GM12878 (cell line): ENCODE data around the gene PSTPIP2. TPM values are rescaled to one million over a fixed set of nuclear protein-coding genes. Genes with fewer than 3 reads are reported as not detected.
A peak's percentile ranks its signal among the peaks of the same experiment; 100 is the strongest.

Experiments used
- ATAC-seq: fragments of 200-7000 bp; cut with Tn5 transposase; 3 replicates; pipeline ENCODE4 v1.9.1; 2020; ENCODE audit warnings: mild to moderate bottlenecking, moderate library complexity
- BruUV-seq: library from RNA; stranded (reverse); fragments of 400-500 nt; replicated peaks from 2 replicates; lab custom pipeline; 2021; lab: Mats Ljungman, UMichigan
- CTCF ChIA-PET: fragments of 300-600 bp; sonication (Branson Sonifier 250); formaldehyde crosslinking; extraction: SDS; loops from one replicate; lab custom pipeline; 2021; ENCODE audit warnings: inconsistent platforms; lab: Yijun Ruan, JAX
- POLR2A ChIA-PET: fragments of 350-600 bp; formaldehyde crosslinking; extraction: SDS; loops from one replicate; lab custom pipeline; 2021; ENCODE audit warnings: inconsistent platforms; lab: Charles Lee
- RAD21 ChIA-PET: fragments of 300-600 bp; sonication (Branson Sonifier 250); formaldehyde crosslinking; loops from one replicate; lab custom pipeline; 2023; ENCODE audit warnings: antibody characterized with exemption; ENCODE audit not compliant: unreplicated experiment; lab: Charles Lee
- SMC1A ChIA-PET: fragments of 300-600 bp; sonication (Branson Sonifier 250); formaldehyde crosslinking; loops from one replicate; lab custom pipeline; 2023; ENCODE audit not compliant: unreplicated experiment, uncharacterized antibody; lab: Charles Lee
- DNase-seq: peaks from one replicate; pipeline ENCODE4 v3.0.0-alpha.2; 2011; ENCODE audit warnings: low read depth, low spot score
- FAIRE-seq: peaks from 3 replicates; lab custom pipeline; 2011; peaks lifted over from hg19 to GRCh38; lab: Jason Lieb, UNC
- H2AFZ ChIP-seq: 2 replicates; pipeline ENCODE4 v1.6.0; 2011; ENCODE audit warnings: low read depth, low read length, control low read depth; ENCODE audit not compliant: control insufficient read depth
- H3K27ac ChIP-seq: 2 replicates; pipeline ENCODE4 v1.5.1; 2011; ENCODE audit warnings: control low read depth; ENCODE audit not compliant: control insufficient read depth, insufficient read depth
- H3K27me3 ChIP-seq, 2 experiments: replicated peaks in 1 of 2; 2 replicates each; pipeline versions ENCODE4 v1.6.0 to v1.6.1; 2011; ENCODE audit warnings: low read length in 1 of 2; ENCODE audit not compliant: control insufficient read depth in 2 of 2, insufficient read depth in 2 of 2
- H3K36me3 ChIP-seq, 2 experiments: 2 replicates each; pipeline ENCODE4 v1.5.1; 2011; ENCODE audit warnings: low read length in 1 of 2; ENCODE audit not compliant: control insufficient read depth in 2 of 2, insufficient read depth in 2 of 2
- H3K4me1 ChIP-seq: 2 replicates; pipeline ENCODE4 v1.6.1; 2011; ENCODE audit warnings: mild to moderate bottlenecking, low read length, moderate library complexity, mixed read lengths; ENCODE audit not compliant: control insufficient read depth, insufficient read depth
- H3K4me2 ChIP-seq: 2 replicates; pipeline ENCODE4 v1.6.0; 2011; ENCODE audit warnings: control low read depth; ENCODE audit not compliant: control insufficient read depth, insufficient read depth
- H3K4me3 ChIP-seq: fragments of 200-600 bp; sonication (generic); 2 replicates; pipeline ENCODE4 v1.5.1; 2016
- H3K79me2 ChIP-seq: 2 replicates; pipeline ENCODE4 v1.6.0; 2011; ENCODE audit warnings: low read length; ENCODE audit not compliant: control insufficient read depth, insufficient read depth
- H3K9ac ChIP-seq: 2 replicates; pipeline ENCODE4 v1.8.0; 2011; ENCODE audit warnings: low read length, control low read depth, mixed read lengths; ENCODE audit not compliant: control insufficient read depth, insufficient read depth
- H3K9me3 ChIP-seq: replicated peaks from 3 replicates; pipeline ENCODE4 v1.5.1; 2011; ENCODE audit warnings: mild to moderate bottlenecking, low read length; ENCODE audit not compliant: control insufficient read depth, insufficient read depth
- H4K20me1 ChIP-seq: 2 replicates; pipeline ENCODE4 v1.6.0; 2011; ENCODE audit not compliant: control insufficient read depth, insufficient read depth
- ATF7 ChIP-seq: fragments of 450-650 bp; IDR thresholded peaks from 2 replicates; pipeline ENCODE4 v1.6.1; 2016; ENCODE audit warnings: low read depth, mild to moderate bottlenecking
- BCL11A ChIP-seq: IDR thresholded peaks from 2 replicates; pipeline ENCODE4 v1.6.1; 2011; ENCODE audit warnings: low read depth, low read length
- BHLHE40 ChIP-seq, 2 experiments: fragments of 450-650 bp in 1 of 2; IDR thresholded peaks; 2 replicates each; pipeline ENCODE4 v1.6.1; 2011 to 2017; ENCODE audit warnings: low read depth in 2 of 2, borderline replicate concordance in 1 of 2, improper control_type of control experiment in 1 of 2, low read length in 1 of 2, mild to moderate bottlenecking in 1 of 2
- CEBPB ChIP-seq, 2 experiments: fragments of 150-350 bp in 1 of 2; IDR thresholded peaks; 2 replicates each; pipeline ENCODE4 v1.6.1; 2012 to 2014; ENCODE audit warnings: low read depth in 2 of 2, low read length in 2 of 2, borderline replicate concordance in 1 of 2, inconsistent platforms in 1 of 2
- ETV6 ChIP-seq, 2 experiments: fragments of 450-650 bp in 1 of 2; IDR thresholded peaks in 1 of 2; conservative IDR thresholded peaks in 1 of 2; 2 replicates each; pipeline ENCODE4 v1.6.1; 2014; ENCODE audit warnings: antibody characterized with exemption in 1 of 2, borderline replicate concordance in 1 of 2, low read depth in 1 of 2, mild to moderate bottlenecking in 1 of 2, moderate library complexity in 1 of 2
- MAX ChIP-seq: IDR thresholded peaks from 2 replicates; pipeline ENCODE4 v1.6.1; 2012; ENCODE audit warnings: low read depth, low read length, improper control_type of control experiment
- MLLT1 ChIP-seq: fragments of 450-650 bp; IDR thresholded peaks from 2 replicates; pipeline ENCODE4 v1.6.1; 2016; ENCODE audit warnings: mild to moderate bottlenecking
- MTA2 ChIP-seq: fragments of 450-650 bp; IDR thresholded peaks from 2 replicates; pipeline ENCODE4 v1.6.1; 2016; ENCODE audit warnings: low read depth, mild to moderate bottlenecking, moderate library complexity
- MTA3 ChIP-seq: IDR thresholded peaks from 2 replicates; pipeline ENCODE4 v1.6.1; 2012; ENCODE audit warnings: low read length, inconsistent platforms, borderline replicate concordance
- NFIC ChIP-seq: IDR thresholded peaks from 2 replicates; pipeline ENCODE4 v1.6.1; 2012; ENCODE audit warnings: low read depth, mild to moderate bottlenecking, inconsistent platforms, low read length, moderate library complexity
- NR2C1 ChIP-seq: fragments of 450-650 bp; IDR thresholded peaks from 2 replicates; pipeline ENCODE4 v1.6.1; 2017; ENCODE audit warnings: antibody characterized with exemption, mild to moderate bottlenecking, moderate library complexity
- PML ChIP-seq: IDR thresholded peaks from 2 replicates; pipeline ENCODE4 v1.6.1; 2012; ENCODE audit warnings: low read length, inconsistent platforms
- RBBP5 ChIP-seq: fragments of 200-600 bp; sonication (generic); conservative IDR thresholded peaks from 2 replicates; pipeline ENCODE4 v1.6.1; 2016
- SIN3A ChIP-seq: IDR thresholded peaks from 2 replicates; pipeline ENCODE4 v1.6.1; 2012; ENCODE audit warnings: low read depth, low read length, improper control_type of control experiment
- SIX5 ChIP-seq: IDR thresholded peaks from 2 replicates; pipeline ENCODE4 v1.6.1; 2011; ENCODE audit warnings: mild to moderate bottlenecking, low read depth, low read length, moderate library complexity; ENCODE audit not compliant: severe bottlenecking
- SREBF1 ChIP-seq: IDR thresholded peaks from 2 replicates; pipeline ENCODE4 v1.6.1; 2012; ENCODE audit warnings: mild to moderate bottlenecking, low read length
- STAT3 ChIP-seq: IDR thresholded peaks from 2 replicates; pipeline ENCODE4 v1.6.1; 2011; ENCODE audit warnings: low read depth, low read length, improper control_type of control experiment
- TARDBP ChIP-seq: IDR thresholded peaks from 2 replicates; pipeline ENCODE4 v1.6.1; 2016; ENCODE audit warnings: borderline replicate concordance
- ZNF274 ChIP-seq: IDR thresholded peaks from one replicate; pipeline ENCODE4 v1.8.0; 2011; ENCODE audit not compliant: insufficient read length, insufficient read depth
- WGBS: methylation state at CpG from one replicate; pipeline ENCODE4 v1.1.6; 2016; ENCODE audit warnings: low lambda C conversion rate; ENCODE audit not compliant: insufficient replicate concordance, insufficient coverage; ENCODE audit errors: missing lambda C conversion rate; 5-methylcytosine and 5-hydroxymethylcytosine counted together
- in situ Hi-C: fragments of 300-500 bp; cut with MboI; formaldehyde crosslinking; loops from 9 replicates; pipeline ENCODE4 v1.14.3; 2018; ENCODE audit warnings: mixed read lengths
- intact Hi-C: fragments of 100-400 bp; cut with micrococcal nuclease; formaldehyde crosslinking; loops from one replicate; pipeline ENCODE4 v1.14.2; 2022; ENCODE audit not compliant: unreplicated experiment
- polyA plus RNA-seq, 11 experiments: library from polyadenylated mRNA; depleted of rRNA in 4 of 11; unstranded in 6 of 11; stranded (reverse) in 5 of 11; fragments of >200 nt; fragmentation: Nextera tagmentation in 4 of 11; fragmentation: Illumina TruSeq in 1 of 11; extraction: Ambion mirVana in 4 of 11; extraction: Trizol in 1 of 11; gene quantifications; 1 replicate in 1 of 11; 2 replicates in 10 of 11; pipeline versions ENCODE4 v1.2.1 to v1.2.3, GENCODE V29; 2011 to 2016; ENCODE audit warnings: inconsistent platforms in 2 of 11, missing spikeins in 2 of 11, low read depth in 1 of 11
- total RNA-seq, 4 experiments: library from RNA; depleted of rRNA in 3 of 4; stranded (reverse); fragments of >200 nt in 3 of 4; fragmentation: Illumina TruSeq in 1 of 4; extraction: Trizol in 1 of 4; gene quantifications; 2 replicates each; pipeline versions ENCODE4 v1.2.1 to v1.2.3, GENCODE V29; 2013 to 2021
- TF ChIP-seq, protein P1 (sequence below): fragments of 450-650 bp; IDR thresholded peaks from 2 replicates; pipeline ENCODE4 v1.6.1; 2018; ENCODE audit warnings: mild to moderate bottlenecking, low read depth, moderate library complexity; ENCODE audit not compliant: partially characterized antibody

PSTPIP2 gene
- total and polyA plus RNA-seq, 10 of the 15 experiments (the other 5 are each of a cell fraction or from before 2014, with no cell fraction given), result 0.69 to 38.4 (median 24.7) TPM

DNA sequence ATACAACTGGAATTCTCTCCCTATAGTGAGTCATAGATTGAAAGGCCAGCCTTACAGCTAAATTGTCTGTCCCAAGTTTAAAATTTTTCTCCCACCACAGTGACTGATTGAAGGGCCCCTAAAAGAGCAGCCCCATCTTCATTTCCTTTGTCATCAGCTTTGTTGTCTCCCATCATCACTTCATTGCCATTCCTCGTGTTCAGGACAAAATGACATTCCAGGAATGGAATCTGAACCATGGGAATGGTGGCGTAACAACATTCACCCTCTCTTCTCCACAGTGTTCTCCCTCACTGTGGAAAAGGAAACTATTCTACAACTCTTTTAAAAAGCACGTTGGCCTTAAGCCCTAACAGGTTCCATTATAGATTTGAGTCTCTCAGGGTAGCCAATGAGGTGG, 52.1 kb downstream of the PSTPIP2 start (continued):
- TF ChIP-seq ETV6 (conservative IDR thresholded peaks at IDR 0.05 in 1 of 2, IDR thresholded peaks at IDR 0.05 in 1 of 2; ENCODE audit: borderline replicate concordance in 1 of 2, low read depth in 1 of 2) (no peak), TARDBP (no peak), SIX5 (no peak), SREBF1 (no peak), BHLHE40 (IDR thresholded peaks at IDR 0.05; ENCODE audit: borderline replicate concordance in 1 of 2, low read depth in 2 of 2, low read length in 1 of 2) (no peak), MTA3 (no peak), MTA2 (no peak), STAT3 (no peak)

DNA sequence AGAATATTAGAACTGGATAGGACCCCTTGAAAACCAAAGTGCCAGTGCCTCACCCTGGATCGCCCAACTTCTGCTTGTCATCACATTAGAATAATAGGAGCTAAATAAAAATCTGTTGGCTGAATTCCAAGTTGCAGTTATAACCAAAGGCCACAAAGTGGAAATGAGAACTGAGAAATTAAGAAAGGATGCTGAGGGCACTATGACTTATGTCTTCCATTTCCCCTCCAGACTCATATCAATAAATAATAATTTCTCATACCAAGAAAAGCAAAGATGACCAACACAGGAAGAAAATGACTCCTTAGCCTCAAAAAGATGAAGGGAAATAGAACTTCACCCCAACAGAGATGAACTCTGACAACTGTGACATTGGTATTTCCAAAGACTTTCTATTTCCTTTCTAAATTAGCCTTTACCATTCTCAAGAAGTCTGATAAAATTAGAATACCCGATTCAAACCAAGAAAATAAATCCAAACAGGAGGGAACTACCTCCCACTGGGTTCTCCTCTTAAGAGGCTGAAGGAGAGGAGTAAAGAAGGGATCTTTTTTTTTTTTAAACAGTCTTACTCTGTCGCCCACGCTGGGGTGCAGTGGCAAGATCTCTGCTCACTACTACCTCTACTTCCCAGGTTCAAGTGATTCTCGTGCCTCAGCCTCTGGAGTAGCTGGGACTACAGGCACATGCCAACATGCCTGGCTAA, 58.4 kb downstream of the PSTPIP2 start:
- in situ Hi-C loops, result no loop called here
- Histone ChIP-seq H3K79me2 (no peaks in the 10 kb centered on the region), H3K4me3 (no peak overlapping the region), H4K20me1 (no peaks in the 10 kb centered on the region), H2AFZ (no peak overlapping the region), H3K4me1 (peaks cover 13% of the 10 kb centered on the region), H3K9me3 (no peaks in the 10 kb centered on the region), H3K4me2 (0 out of 2 replicates have a peak overlapping the region, but pooled peaks have one; percentile 13), H3K36me3 (no peaks in the 10 kb centered on the region), H3K27ac (no peak overlapping the region), H3K9ac (no peak overlapping the region), H3K27me3 (no peaks in the 10 kb centered on the region; a peak in 1 of 4 replicates)
- no TSS peak for BruUV-seq
- ChIA-PET RAD21 (no interaction called here), POLR2A (no interaction called here), CTCF (interaction anchor here (0.6 to 1.2 kb wide), 3 partner anchors 60 to 224 kb away, joined by 3 read pairs; no protein-coding TSS in a partner anchor), SMC1A (interaction anchor here (0.7 kb wide), 1 partner anchor 59 kb away, joined by 3 read pairs; no protein-coding TSS in a partner anchor)
- DNase-seq (no peak), FAIRE-seq (peak; percentile 62), ATAC-seq (peak; percentile 86)
- WGBS, result 25% methylated on average over 5 of the region's 5 CpGs
- intact Hi-C loops, result no loop called here
- no peak for TF ChIP-seq MLLT1
- TF ChIP-seq ZNF274, result no peak
- peak in 1 of 2 experiments; percentile 68; a peak in 1 of 4 replicates for TF ChIP-seq CEBPB (IDR thresholded peaks at IDR 0.05; ENCODE audit: borderline replicate concordance in 1 of 2, low read depth in 2 of 2, low read length in 2 of 2)
- no peak for TF ChIP-seq SIN3A
- peak; percentile 99 for TF ChIP-seq NFIC
- TF ChIP-seq NR2C1, result no peak
- TF ChIP-seq PML, result peak; percentile 83
- no peak for TF ChIP-seq MAX
- TF ChIP-seq ATF7, result 0 out of 2 replicates have a peak, but pooled peaks have one; percentile 25
- peak; percentile 71; the same call in 1 of the 2 replicates for TF ChIP-seq BCL11A
- TF ChIP-seq, protein P1, sequence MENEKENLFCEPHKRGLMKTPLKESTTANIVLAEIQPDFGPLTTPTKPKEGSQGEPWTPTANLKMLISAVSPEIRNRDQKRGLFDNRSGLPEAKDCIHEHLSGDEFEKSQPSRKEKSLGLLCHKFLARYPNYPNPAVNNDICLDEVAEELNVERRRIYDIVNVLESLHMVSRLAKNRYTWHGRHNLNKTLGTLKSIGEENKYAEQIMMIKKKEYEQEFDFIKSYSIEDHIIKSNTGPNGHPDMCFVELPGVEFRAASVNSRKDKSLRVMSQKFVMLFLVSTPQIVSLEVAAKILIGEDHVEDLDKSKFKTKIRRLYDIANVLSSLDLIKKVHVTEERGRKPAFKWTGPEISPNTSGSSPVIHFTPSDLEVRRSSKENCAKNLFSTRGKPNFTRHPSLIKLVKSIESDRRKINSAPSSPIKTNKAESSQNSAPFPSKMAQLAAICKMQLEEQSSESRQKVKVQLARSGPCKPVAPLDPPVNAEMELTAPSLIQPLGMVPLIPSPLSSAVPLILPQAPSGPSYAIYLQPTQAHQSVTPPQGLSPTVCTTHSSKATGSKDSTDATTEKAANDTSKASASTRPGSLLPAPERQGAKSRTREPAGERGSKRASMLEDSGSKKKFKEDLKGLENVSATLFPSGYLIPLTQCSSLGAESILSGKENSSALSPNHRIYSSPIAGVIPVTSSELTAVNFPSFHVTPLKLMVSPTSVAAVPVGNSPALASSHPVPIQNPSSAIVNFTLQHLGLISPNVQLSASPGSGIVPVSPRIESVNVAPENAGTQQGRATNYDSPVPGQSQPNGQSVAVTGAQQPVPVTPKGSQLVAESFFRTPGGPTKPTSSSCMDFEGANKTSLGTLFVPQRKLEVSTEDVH, result no peak
- no peak for TF ChIP-seq RBBP5
